H1 (cell line): ENCODE results near the gene BRSK2. TPM values are rescaled to one million over a fixed set of nuclear protein-coding genes. Genes with fewer than 3 reads are reported as not detected.
A peak's percentile ranks its signal among the peaks of the same experiment; 100 is the strongest.

Source experiments
- CTCF ChIA-PET: fragments of 300-600 bp; sonication (Branson Sonifier 250); formaldehyde crosslinking; loops from one replicate; lab custom pipeline; 2021; ENCODE audit not compliant: partially characterized antibody; lab: Charles Lee
- POLR2A ChIA-PET: fragments of 300-600 bp; sonication (Branson Sonifier 250); formaldehyde crosslinking; loops from one replicate; lab custom pipeline; 2021; ENCODE audit warnings: inconsistent platforms; ENCODE audit not compliant: partially characterized antibody; lab: Charles Lee
- DNase-seq, 2 experiments: peaks; one replicate each; pipeline versions ENCODE4 v3.0.0 to v3.0.0-alpha.2; 2010 to 2022; ENCODE audit warnings: low spot score in 2 of 2, low read depth in 1 of 2, mixed read lengths in 1 of 2
- FAIRE-seq: peaks from 2 replicates; lab custom pipeline; 2011; peaks lifted over from hg19 to GRCh38; lab: Jason Lieb, UNC
- H2AFZ ChIP-seq: 2 replicates; pipeline ENCODE4 v1.8.1; 2012; ENCODE audit warnings: low read length, inconsistent platforms
- H2AK5ac ChIP-seq: 2 replicates; pipeline ENCODE4 v1.6.1; 2013; ENCODE audit warnings: low read depth, low read length
- H2BK120ac ChIP-seq: replicated peaks from 2 replicates; pipeline ENCODE3; 2013; ENCODE audit warnings: low read depth, low read length, inconsistent platforms
- H2BK12ac ChIP-seq: 2 replicates; pipeline ENCODE4 v1.6.1; 2013; ENCODE audit warnings: low read depth, low read length
- H2BK15ac ChIP-seq: 2 replicates; pipeline ENCODE4 v1.6.1; 2013; ENCODE audit warnings: low read length
- H2BK20ac ChIP-seq: 2 replicates; pipeline ENCODE4 v1.6.1; 2013; ENCODE audit warnings: low read length
- H2BK5ac ChIP-seq: 2 replicates; pipeline ENCODE4 v1.6.1; 2013; ENCODE audit warnings: low read depth, low read length
- H3K14ac ChIP-seq: 2 replicates; pipeline ENCODE4 v1.6.1; 2013; ENCODE audit warnings: inconsistent platforms; ENCODE audit not compliant: insufficient read length
- H3K18ac ChIP-seq: 2 replicates; pipeline ENCODE4 v1.6.1; 2013; ENCODE audit warnings: low read length; ENCODE audit errors: extremely low read depth
- H3K23ac ChIP-seq: 2 replicates; pipeline ENCODE4 v1.6.1; 2013; ENCODE audit warnings: inconsistent platforms; ENCODE audit not compliant: insufficient read length
- H3K23me2 ChIP-seq: 2 replicates; pipeline ENCODE4 v1.6.1; 2013; ENCODE audit warnings: low read depth, low read length
- H3K27ac ChIP-seq: 2 replicates; pipeline ENCODE4 v1.6.1; 2011; ENCODE audit warnings: low read depth, low read length, inconsistent platforms
- H3K27me3 ChIP-seq, 4 experiments: replicated peaks in 1 of 4; 1 replicate in 1 of 4; 2 replicates in 3 of 4; pipeline versions ENCODE4 v1.6.1 to v1.8.1; 2011 to 2013; ENCODE audit warnings: low read length in 3 of 4, mild to moderate bottlenecking in 3 of 4, inconsistent platforms in 2 of 4, mixed read lengths in 2 of 4, moderate library complexity in 1 of 4; ENCODE audit not compliant: control insufficient read depth in 3 of 4, insufficient read depth in 3 of 4; ENCODE audit errors: extremely low read depth in 1 of 4
- H3K36me3 ChIP-seq, 4 experiments: 2 replicates each; pipeline versions ENCODE4 v1.6.1 to v1.8.1; 2011 to 2013; ENCODE audit warnings: mild to moderate bottlenecking in 4 of 4, low read length in 3 of 4, moderate library complexity in 2 of 4, control low read depth in 1 of 4, inconsistent platforms in 1 of 4; ENCODE audit not compliant: insufficient read depth in 4 of 4, control insufficient read depth in 2 of 4
- H3K4ac ChIP-seq: replicated peaks from 2 replicates; pipeline ENCODE3; 2013; ENCODE audit warnings: low read length, low read depth, mixed read lengths, inconsistent platforms; ENCODE audit not compliant: insufficient read length
- H3K4me1 ChIP-seq, 4 experiments: replicated peaks in 1 of 4; 1 replicate in 1 of 4; 2 replicates in 3 of 4; pipeline versions ENCODE4 v1.6.1 to v1.8.1; 2011 to 2013; ENCODE audit warnings: low read length in 3 of 4, inconsistent platforms in 2 of 4, mixed read lengths in 1 of 4; ENCODE audit not compliant: insufficient read depth in 4 of 4, control insufficient read depth in 3 of 4
- H3K4me2 ChIP-seq, 2 experiments: 2 replicates each; pipeline versions ENCODE4 v1.6.1 to v1.8.1; 2011 to 2013; ENCODE audit warnings: low read depth in 2 of 2, low read length in 2 of 2, control low read depth in 1 of 2, inconsistent platforms in 1 of 2, mild to moderate bottlenecking in 1 of 2; ENCODE audit not compliant: insufficient read depth in 1 of 2
- H3K4me3 ChIP-seq, 4 experiments: fragments of 200-600, 300-600 bp in 1 of 4; sonication (generic), shearing (Covaris generic), sonication (Bioruptor Twin) in 1 of 4; 2 replicates each; pipeline versions ENCODE4 v1.5.1 to v1.8.1; 2011 to 2016; ENCODE audit warnings: low read length in 4 of 4, low read depth in 3 of 4, control low read depth in 2 of 4, inconsistent platforms in 2 of 4, mild to moderate bottlenecking in 2 of 4, mixed read lengths in 1 of 4, moderate library complexity in 1 of 4; ENCODE audit not compliant: insufficient read depth in 2 of 4; ENCODE audit errors: extremely low read depth in 1 of 4
- H3K56ac ChIP-seq: replicated peaks from 2 replicates; pipeline ENCODE3; 2013; ENCODE audit warnings: low read depth, mild to moderate bottlenecking, mixed read lengths, low read length, inconsistent platforms; ENCODE audit not compliant: insufficient read length
- H3K79me1 ChIP-seq: 2 replicates; pipeline ENCODE4 v1.6.1; 2013; ENCODE audit warnings: low read depth, low read length, control low read depth
- H3K79me2 ChIP-seq, 2 experiments: 2 replicates each; pipeline versions ENCODE4 v1.6.1 to v1.8.1; 2012 to 2013; ENCODE audit warnings: low read length in 2 of 2, mild to moderate bottlenecking in 2 of 2, inconsistent platforms in 1 of 2; ENCODE audit not compliant: insufficient read depth in 2 of 2, control insufficient read depth in 1 of 2
- H3K9ac ChIP-seq, 4 experiments: replicated peaks in 1 of 4; 1 replicate in 1 of 4; 2 replicates in 3 of 4; pipeline versions ENCODE4 v1.6.1 to v1.8.1; 2011 to 2013; ENCODE audit warnings: low read depth in 3 of 4, low read length in 3 of 4, control low read depth in 2 of 4, mild to moderate bottlenecking in 2 of 4, moderate library complexity in 2 of 4, inconsistent platforms in 1 of 4; ENCODE audit errors: extremely low read depth in 1 of 4
- H3K9me3 ChIP-seq, 2 experiments: 2 replicates each; pipeline versions ENCODE4 v1.6.1 to v1.8.1; 2012 to 2013; ENCODE audit warnings: mild to moderate bottlenecking in 2 of 2, moderate library complexity in 2 of 2, control low read depth in 1 of 2, inconsistent platforms in 1 of 2, low read depth in 1 of 2, low read length in 1 of 2, mixed read lengths in 1 of 2; ENCODE audit not compliant: insufficient read depth in 2 of 2
- H4K20me1 ChIP-seq, 2 experiments: replicated peaks in 1 of 2; 2 replicates each; pipeline versions ENCODE3 to v1.8.1; 2011 to 2013; ENCODE audit warnings: inconsistent platforms in 2 of 2, low read length in 2 of 2, mild to moderate bottlenecking in 1 of 2; ENCODE audit not compliant: insufficient read depth in 2 of 2, control insufficient read depth in 1 of 2
- H4K5ac ChIP-seq: 2 replicates; pipeline ENCODE4 v1.6.1; 2013; ENCODE audit warnings: low read length, low read depth, mixed read lengths, inconsistent platforms; ENCODE audit not compliant: insufficient read length
- H4K8ac ChIP-seq: 2 replicates; pipeline ENCODE4 v1.8.0; 2013; ENCODE audit warnings: mild to moderate bottlenecking, moderate library complexity, low read length, inconsistent platforms; ENCODE audit not compliant: insufficient read depth; ENCODE audit errors: extremely low read depth
- H4K91ac ChIP-seq: replicated peaks from 2 replicates; pipeline ENCODE3; 2013; ENCODE audit warnings: low read length, mixed read lengths, inconsistent platforms; ENCODE audit not compliant: insufficient read length
- ATF2 ChIP-seq: IDR thresholded peaks from 2 replicates; pipeline ENCODE4 v1.6.1; 2012; ENCODE audit warnings: low read length, inconsistent platforms
- CTBP2 ChIP-seq: IDR thresholded peaks from 2 replicates; pipeline ENCODE4 v1.7.0; 2011; ENCODE audit warnings: borderline replicate concordance, mild to moderate bottlenecking, moderate library complexity, mixed read lengths, low read length; ENCODE audit not compliant: insufficient read depth, insufficient read length
- E2F6 ChIP-seq: IDR thresholded peaks from 2 replicates; pipeline ENCODE4 v1.6.1; 2012; ENCODE audit warnings: inconsistent platforms
- JUN ChIP-seq: IDR thresholded peaks from 2 replicates; pipeline ENCODE4 v1.6.1; 2011; ENCODE audit warnings: low read depth, mild to moderate bottlenecking, improper control_type of control experiment, low read length
- KDM5A ChIP-seq: fragments of 200-600 bp; IDR thresholded peaks from 2 replicates; pipeline ENCODE4 v1.7.1; 2012; ENCODE audit warnings: mild to moderate bottlenecking, low read length, inconsistent platforms, mixed read lengths
- MAFK ChIP-seq: IDR thresholded peaks from 2 replicates; pipeline ENCODE4 v1.6.1; 2012; ENCODE audit warnings: low read depth, mild to moderate bottlenecking, improper control_type of control experiment, low read length
- POLR2AphosphoS5 ChIP-seq: IDR thresholded peaks from 2 replicates; pipeline ENCODE4 v1.6.1; 2011; ENCODE audit warnings: low read depth, low read length
- RXRA ChIP-seq: IDR thresholded peaks from 2 replicates; pipeline ENCODE4 v1.6.1; 2011; ENCODE audit warnings: low read depth, mild to moderate bottlenecking, low read length, moderate library complexity; ENCODE audit not compliant: insufficient read depth
- SP4 ChIP-seq: IDR thresholded peaks from 2 replicates; pipeline ENCODE4 v1.6.1; 2012; ENCODE audit warnings: low read length, inconsistent platforms
- WGBS, 2 experiments: shearing (Covaris generic) in 1 of 2; methylation state at CpG; one replicate each; pipeline versions ENCODE4 v1.1.6 to v1.1.7; 2013 to 2015; ENCODE audit warnings: low lambda C conversion rate in 2 of 2, mixed read lengths in 2 of 2, inconsistent platforms in 1 of 2, low coverage in 1 of 2, missing lambda C conversion rate in 1 of 2; ENCODE audit not compliant: insufficient replicate concordance in 2 of 2, insufficient coverage in 1 of 2, insufficient read length in 1 of 2; ENCODE audit errors: extremely low coverage in 1 of 2, missing lambda C conversion rate in 1 of 2; 5-methylcytosine and 5-hydroxymethylcytosine counted together
- polyA plus RNA-seq, 7 experiments: library from polyadenylated mRNA; depleted of rRNA in 3 of 7; stranded (reverse) in 5 of 7; unstranded in 2 of 7; fragments of >200 nt in 5 of 7; fragments of 200-250 nt in 2 of 7; gene quantifications; 1 replicate in 5 of 7; 2 replicates in 1 of 7; 4 replicates in 1 of 7; pipeline versions ENCODE4 v1.2.1 to v1.2.3, GENCODE V29; 2011 to 2013; ENCODE audit warnings: missing spikeins in 2 of 7, mixed read lengths in 2 of 7
- total RNA-seq: library from RNA; stranded (reverse); fragmentation: NEBNext Ultra II Directional; extraction: Animal tissue kit (Norgen Biotek cat#: 25700); gene quantifications from 2 replicates; pipeline ENCODE4 v1.2.1, GENCODE V29; 2021

BRSK2 gene
- total and polyA plus RNA-seq, 2 of the 8 experiments (the other 6 are each of a cell fraction or from before 2014, with no cell fraction given) = 17.3 to 27.1 TPM

- Histone ChIP-seq H3K56ac (no peak overlapping the region), H3K14ac (no peak overlapping the region), H3K23ac (no peak overlapping the region), H3K23me2 (no peaks in the 10 kb centered on the region), H3K4me3 (no peak overlapping the region), H2AK5ac (no peak overlapping the region), H2BK20ac (no peak overlapping the region), H3K9me3 (no peaks in the 10 kb centered on the region), H4K5ac (no peak overlapping the region), H2BK12ac (no peak overlapping the region), H2BK5ac (peak overlapping the region; percentile 22; the same call in 1 of the 2 replicates), H3K4me2 (no peak overlapping the region), H3K27ac (no peak overlapping the region), H3K9ac (no peak overlapping the region), H3K4me1 (no peaks in the 10 kb centered on the region), H3K36me3 (no peaks in the 10 kb centered on the region; a peak in 1 of 8 replicates), H3K27me3 (no peaks in the 10 kb centered on the region), H3K79me2 (no peaks in the 10 kb centered on the region; a peak in 1 of 4 replicates), H3K79me1 (peaks cover 6% of the 10 kb centered on the region), H2AFZ (no peak overlapping the region), H3K18ac (no peak overlapping the region), H2BK15ac (no peak overlapping the region), H2BK120ac (no peak overlapping the region), H4K91ac (no peak overlapping the region), H3K4ac (no peak overlapping the region), H4K8ac (peak overlapping the region; percentile 38), H4K20me1 (peaks cover 0 to 3% of the 10 kb centered on the region in 2 experiments)
- 90% methylated on average over 9 of the region's 9 CpGs; no CpG with 5 or more reads in 1 of the 2 experiments for WGBS, 2 experiments
- no peak for TF ChIP-seq RXRA
- no peak for TF ChIP-seq ATF2
- TF ChIP-seq POLR2AphosphoS5 = no peak
- TF ChIP-seq JUN = no peak
- no peak for TF ChIP-seq CTBP2
- no peak for TF ChIP-seq E2F6
- TF ChIP-seq MAFK = no peak
- no peak for TF ChIP-seq KDM5A
- no peak for TF ChIP-seq SP4
- FAIRE-seq (no peak), DNase-seq (no peak)
- ChIA-PET POLR2A (interaction anchor here (0.6 kb wide), 2 partner anchors 274 to 814 kb away, joined by 3 read pairs; no protein-coding TSS in a partner anchor), CTCF (interaction anchor here (1.3 to 5.2 kb wide), 5 partner anchors 11 to 57 kb away, joined by 3 to 34 read pairs (median 5); no protein-coding TSS in a partner anchor)
These were observed 89.4 kb downstream of the BRSK2 start for GRCh38 chr11:1479006-1479677.
